H1 (cell line): ENCODE results near the gene TMEM54. TPM values are rescaled to one million over a fixed set of nuclear protein-coding genes. Genes with fewer than 3 reads are reported as not detected.

Source experiments
- CTCF ChIA-PET: fragments of 300-600 bp; sonication (Branson Sonifier 250); formaldehyde crosslinking; loops from one replicate; lab custom pipeline; 2021; ENCODE audit not compliant: partially characterized antibody; lab: Charles Lee
- POLR2A ChIA-PET: fragments of 300-600 bp; sonication (Branson Sonifier 250); formaldehyde crosslinking; loops from one replicate; lab custom pipeline; 2021; ENCODE audit warnings: inconsistent platforms; ENCODE audit not compliant: partially characterized antibody; lab: Charles Lee
- DNase-seq, 2 experiments: peaks; one replicate each; pipeline versions ENCODE4 v3.0.0 to v3.0.0-alpha.2; 2010 to 2022; ENCODE audit warnings: low spot score in 2 of 2, low read depth in 1 of 2, mixed read lengths in 1 of 2
- FAIRE-seq: peaks from 2 replicates; lab custom pipeline; 2011; peaks lifted over from hg19 to GRCh38; lab: Jason Lieb, UNC
- H2AFZ ChIP-seq: 2 replicates; pipeline ENCODE4 v1.8.1; 2012; ENCODE audit warnings: low read length, inconsistent platforms
- H2AK5ac ChIP-seq: 2 replicates; pipeline ENCODE4 v1.6.1; 2013; ENCODE audit warnings: low read depth, low read length
- H2BK120ac ChIP-seq: replicated peaks from 2 replicates; pipeline ENCODE3; 2013; ENCODE audit warnings: low read depth, low read length, inconsistent platforms
- H2BK12ac ChIP-seq: 2 replicates; pipeline ENCODE4 v1.6.1; 2013; ENCODE audit warnings: low read depth, low read length
- H2BK15ac ChIP-seq: 2 replicates; pipeline ENCODE4 v1.6.1; 2013; ENCODE audit warnings: low read length
- H2BK20ac ChIP-seq: 2 replicates; pipeline ENCODE4 v1.6.1; 2013; ENCODE audit warnings: low read length
- H2BK5ac ChIP-seq: 2 replicates; pipeline ENCODE4 v1.6.1; 2013; ENCODE audit warnings: low read depth, low read length
- H3K14ac ChIP-seq: 2 replicates; pipeline ENCODE4 v1.6.1; 2013; ENCODE audit warnings: inconsistent platforms; ENCODE audit not compliant: insufficient read length
- H3K18ac ChIP-seq: 2 replicates; pipeline ENCODE4 v1.6.1; 2013; ENCODE audit warnings: low read length; ENCODE audit errors: extremely low read depth
- H3K23ac ChIP-seq: 2 replicates; pipeline ENCODE4 v1.6.1; 2013; ENCODE audit warnings: inconsistent platforms; ENCODE audit not compliant: insufficient read length
- H3K23me2 ChIP-seq: 2 replicates; pipeline ENCODE4 v1.6.1; 2013; ENCODE audit warnings: low read depth, low read length
- H3K27ac ChIP-seq: 2 replicates; pipeline ENCODE4 v1.6.1; 2011; ENCODE audit warnings: low read depth, low read length, inconsistent platforms
- H3K27me3 ChIP-seq, 4 experiments: replicated peaks in 1 of 4; 1 replicate in 1 of 4; 2 replicates in 3 of 4; pipeline versions ENCODE4 v1.6.1 to v1.8.1; 2011 to 2013; ENCODE audit warnings: low read length in 3 of 4, mild to moderate bottlenecking in 3 of 4, inconsistent platforms in 2 of 4, mixed read lengths in 2 of 4, moderate library complexity in 1 of 4; ENCODE audit not compliant: control insufficient read depth in 3 of 4, insufficient read depth in 3 of 4; ENCODE audit errors: extremely low read depth in 1 of 4
- H3K36me3 ChIP-seq, 4 experiments: 2 replicates each; pipeline versions ENCODE4 v1.6.1 to v1.8.1; 2011 to 2013; ENCODE audit warnings: mild to moderate bottlenecking in 4 of 4, low read length in 3 of 4, moderate library complexity in 2 of 4, control low read depth in 1 of 4, inconsistent platforms in 1 of 4; ENCODE audit not compliant: insufficient read depth in 4 of 4, control insufficient read depth in 2 of 4
- H3K4ac ChIP-seq: replicated peaks from 2 replicates; pipeline ENCODE3; 2013; ENCODE audit warnings: low read length, low read depth, mixed read lengths, inconsistent platforms; ENCODE audit not compliant: insufficient read length
- H3K4me1 ChIP-seq, 4 experiments: replicated peaks in 1 of 4; 1 replicate in 1 of 4; 2 replicates in 3 of 4; pipeline versions ENCODE4 v1.6.1 to v1.8.1; 2011 to 2013; ENCODE audit warnings: low read length in 3 of 4, inconsistent platforms in 2 of 4, mixed read lengths in 1 of 4; ENCODE audit not compliant: insufficient read depth in 4 of 4, control insufficient read depth in 3 of 4
- H3K4me2 ChIP-seq, 2 experiments: 2 replicates each; pipeline versions ENCODE4 v1.6.1 to v1.8.1; 2011 to 2013; ENCODE audit warnings: low read depth in 2 of 2, low read length in 2 of 2, control low read depth in 1 of 2, inconsistent platforms in 1 of 2, mild to moderate bottlenecking in 1 of 2; ENCODE audit not compliant: insufficient read depth in 1 of 2
- H3K4me3 ChIP-seq, 4 experiments: fragments of 200-600, 300-600 bp in 1 of 4; sonication (generic), shearing (Covaris generic), sonication (Bioruptor Twin) in 1 of 4; 2 replicates each; pipeline versions ENCODE4 v1.5.1 to v1.8.1; 2011 to 2016; ENCODE audit warnings: low read length in 4 of 4, low read depth in 3 of 4, control low read depth in 2 of 4, inconsistent platforms in 2 of 4, mild to moderate bottlenecking in 2 of 4, mixed read lengths in 1 of 4, moderate library complexity in 1 of 4; ENCODE audit not compliant: insufficient read depth in 2 of 4; ENCODE audit errors: extremely low read depth in 1 of 4
- H3K56ac ChIP-seq: replicated peaks from 2 replicates; pipeline ENCODE3; 2013; ENCODE audit warnings: low read depth, mild to moderate bottlenecking, mixed read lengths, low read length, inconsistent platforms; ENCODE audit not compliant: insufficient read length
- H3K79me1 ChIP-seq: 2 replicates; pipeline ENCODE4 v1.6.1; 2013; ENCODE audit warnings: low read depth, low read length, control low read depth
- H3K79me2 ChIP-seq, 2 experiments: 2 replicates each; pipeline versions ENCODE4 v1.6.1 to v1.8.1; 2012 to 2013; ENCODE audit warnings: low read length in 2 of 2, mild to moderate bottlenecking in 2 of 2, inconsistent platforms in 1 of 2; ENCODE audit not compliant: insufficient read depth in 2 of 2, control insufficient read depth in 1 of 2
- H3K9ac ChIP-seq, 4 experiments: replicated peaks in 1 of 4; 1 replicate in 1 of 4; 2 replicates in 3 of 4; pipeline versions ENCODE4 v1.6.1 to v1.8.1; 2011 to 2013; ENCODE audit warnings: low read depth in 3 of 4, low read length in 3 of 4, control low read depth in 2 of 4, mild to moderate bottlenecking in 2 of 4, moderate library complexity in 2 of 4, inconsistent platforms in 1 of 4; ENCODE audit errors: extremely low read depth in 1 of 4
- H3K9me3 ChIP-seq, 2 experiments: 2 replicates each; pipeline versions ENCODE4 v1.6.1 to v1.8.1; 2012 to 2013; ENCODE audit warnings: mild to moderate bottlenecking in 2 of 2, moderate library complexity in 2 of 2, control low read depth in 1 of 2, inconsistent platforms in 1 of 2, low read depth in 1 of 2, low read length in 1 of 2, mixed read lengths in 1 of 2; ENCODE audit not compliant: insufficient read depth in 2 of 2
- H4K20me1 ChIP-seq, 2 experiments: replicated peaks in 1 of 2; 2 replicates each; pipeline versions ENCODE3 to v1.8.1; 2011 to 2013; ENCODE audit warnings: inconsistent platforms in 2 of 2, low read length in 2 of 2, mild to moderate bottlenecking in 1 of 2; ENCODE audit not compliant: insufficient read depth in 2 of 2, control insufficient read depth in 1 of 2
- H4K5ac ChIP-seq: 2 replicates; pipeline ENCODE4 v1.6.1; 2013; ENCODE audit warnings: low read length, low read depth, mixed read lengths, inconsistent platforms; ENCODE audit not compliant: insufficient read length
- H4K8ac ChIP-seq: 2 replicates; pipeline ENCODE4 v1.8.0; 2013; ENCODE audit warnings: mild to moderate bottlenecking, moderate library complexity, low read length, inconsistent platforms; ENCODE audit not compliant: insufficient read depth; ENCODE audit errors: extremely low read depth
- H4K91ac ChIP-seq: replicated peaks from 2 replicates; pipeline ENCODE3; 2013; ENCODE audit warnings: low read length, mixed read lengths, inconsistent platforms; ENCODE audit not compliant: insufficient read length
- EZH2 ChIP-seq: fragments of 200-600 bp; sonication (generic); IDR thresholded peaks from 2 replicates; pipeline ENCODE4 v1.7.1; 2012; ENCODE audit warnings: low read depth, mild to moderate bottlenecking, moderate library complexity, low read length, inconsistent platforms; ENCODE audit not compliant: severe bottlenecking
- HDAC2 ChIP-seq, 2 experiments: fragments of 300-600 bp in 1 of 2; sonication (generic) in 1 of 2; IDR thresholded peaks; 2 replicates each; pipeline ENCODE4 v1.6.1; 2011 to 2012; ENCODE audit warnings: low read depth in 2 of 2, low read length in 2 of 2, mild to moderate bottlenecking in 2 of 2, moderate library complexity in 2 of 2, borderline replicate concordance in 1 of 2, inconsistent platforms in 1 of 2
- KDM5A ChIP-seq: fragments of 200-600 bp; IDR thresholded peaks from 2 replicates; pipeline ENCODE4 v1.7.1; 2012; ENCODE audit warnings: mild to moderate bottlenecking, low read length, inconsistent platforms, mixed read lengths
- MAFK ChIP-seq: IDR thresholded peaks from 2 replicates; pipeline ENCODE4 v1.6.1; 2012; ENCODE audit warnings: low read depth, mild to moderate bottlenecking, improper control_type of control experiment, low read length
- NANOG ChIP-seq: IDR thresholded peaks from 2 replicates; pipeline ENCODE4 v1.6.1; 2011; ENCODE audit warnings: low read length, low read depth, mild to moderate bottlenecking, inconsistent platforms; ENCODE audit not compliant: insufficient read depth, poor library complexity, severe bottlenecking
- RXRA ChIP-seq: IDR thresholded peaks from 2 replicates; pipeline ENCODE4 v1.6.1; 2011; ENCODE audit warnings: low read depth, mild to moderate bottlenecking, low read length, moderate library complexity; ENCODE audit not compliant: insufficient read depth
- TCF12 ChIP-seq: IDR thresholded peaks from 2 replicates; pipeline ENCODE4 v1.6.1; 2011; ENCODE audit warnings: low read depth, mild to moderate bottlenecking, low read length
- WGBS, 2 experiments: shearing (Covaris generic) in 1 of 2; methylation state at CpG; one replicate each; pipeline versions ENCODE4 v1.1.6 to v1.1.7; 2013 to 2015; ENCODE audit warnings: low lambda C conversion rate in 2 of 2, mixed read lengths in 2 of 2, inconsistent platforms in 1 of 2, low coverage in 1 of 2, missing lambda C conversion rate in 1 of 2; ENCODE audit not compliant: insufficient replicate concordance in 2 of 2, insufficient coverage in 1 of 2, insufficient read length in 1 of 2; ENCODE audit errors: extremely low coverage in 1 of 2, missing lambda C conversion rate in 1 of 2; 5-methylcytosine and 5-hydroxymethylcytosine counted together
- polyA plus RNA-seq, 7 experiments: library from polyadenylated mRNA; depleted of rRNA in 3 of 7; stranded (reverse) in 5 of 7; unstranded in 2 of 7; fragments of >200 nt in 5 of 7; fragments of 200-250 nt in 2 of 7; gene quantifications; 1 replicate in 5 of 7; 2 replicates in 1 of 7; 4 replicates in 1 of 7; pipeline versions ENCODE4 v1.2.1 to v1.2.3, GENCODE V29; 2011 to 2013; ENCODE audit warnings: missing spikeins in 2 of 7, mixed read lengths in 2 of 7
- total RNA-seq: library from RNA; stranded (reverse); fragmentation: NEBNext Ultra II Directional; extraction: Animal tissue kit (Norgen Biotek cat#: 25700); gene quantifications from 2 replicates; pipeline ENCODE4 v1.2.1, GENCODE V29; 2021
- TF ChIP-seq, protein P1 (sequence below): IDR thresholded peaks from 2 replicates; pipeline ENCODE4 v1.6.1; 2011; ENCODE audit warnings: low read depth, mild to moderate bottlenecking, low read length; ENCODE audit not compliant: insufficient read depth
- TF ChIP-seq, protein P2 (sequence below), 3 experiments: IDR thresholded peaks; 1 replicate in 2 of 3; 2 replicates in 1 of 3; pipeline versions ENCODE4 v1.5.1 to v1.6.1; 2011; ENCODE audit warnings: low read length in 3 of 3, mild to moderate bottlenecking in 3 of 3, inconsistent platforms in 2 of 3, low read depth in 1 of 3, moderate library complexity in 1 of 3; ENCODE audit not compliant: insufficient read depth in 1 of 3; ENCODE audit errors: control extremely low read depth in 1 of 3

Gene TMEM54
- total and polyA plus RNA-seq, 2 of the 8 experiments (the other 6 are each of a cell fraction or from before 2014, with no cell fraction given) = 9.5 to 58.7 TPM

DNA sequence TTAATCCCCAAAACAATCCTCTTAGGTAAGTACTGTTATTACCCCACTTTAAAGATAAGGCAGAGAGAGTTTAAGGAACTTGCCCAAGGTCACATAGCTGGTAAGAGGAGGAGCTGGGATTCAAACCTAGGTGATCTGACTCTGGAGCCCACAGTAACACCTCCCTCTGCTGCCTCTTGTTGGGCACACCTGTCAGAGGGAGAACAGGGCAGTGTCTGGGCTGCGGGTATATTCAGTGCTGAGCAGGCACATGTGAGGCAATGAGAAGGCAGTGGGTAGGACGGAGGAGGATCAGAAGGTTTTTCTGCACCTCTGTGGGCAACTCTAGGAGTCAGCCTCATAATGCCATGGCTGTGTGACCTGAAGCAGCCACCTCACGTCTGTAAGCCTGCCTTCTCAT lies 13.1 kb downstream of the TMEM54 start:
- Histone ChIP-seq H3K4me2 (no peak overlapping the region), H3K23ac (no peak overlapping the region), H2BK15ac (no peak overlapping the region), H4K8ac (no peak overlapping the region), H3K23me2 (peaks cover 5% of the 10 kb centered on the region; the same call in 1 of the 2 replicates), H3K18ac (no peak overlapping the region), H3K4me3 (no peak overlapping the region), H3K9ac (no peak overlapping the region; a peak in 1 of 7 replicates), H2BK120ac (no peak overlapping the region), H3K4me1 (peaks cover 0 to 9% (median 4%) of the 10 kb centered on the region in 4 experiments; a peak in 5 of 7 replicates), H4K91ac (no peak overlapping the region), H3K36me3 (no peaks in the 10 kb centered on the region), H2AK5ac (no peak overlapping the region), H2BK20ac (no peak overlapping the region), H4K20me1 (peaks cover 0 to 18% of the 10 kb centered on the region in 2 experiments), H3K56ac (no peak overlapping the region), H3K27ac (no peak overlapping the region), H3K79me2 (no peaks in the 10 kb centered on the region), H2BK12ac (no peak overlapping the region), H2BK5ac (no peak overlapping the region), H3K9me3 (peaks cover 0 to 6% of the 10 kb centered on the region in 2 experiments; a peak in 1 of 4 replicates), H2AFZ (no peak overlapping the region), H3K4ac (no peak overlapping the region), H3K27me3 (peaks cover 5 to 56% (median 32%) of the 10 kb centered on the region in 4 experiments), H3K79me1 (no peaks in the 10 kb centered on the region), H4K5ac (no peak overlapping the region), H3K14ac (no peak overlapping the region)
- no peak for DNase-seq
- no peak for FAIRE-seq
- WGBS, 2 experiments = 74% methylated on average over 3 of the region's 3 CpGs; no CpG with 5 or more reads in 1 of the 2 experiments
- ChIA-PET POLR2A (no interaction called here), CTCF (interaction anchor here (1.5 to 19.0 kb wide), 3 partner anchors 4 to 27 kb away, joined by 4 to 382 read pairs (median 382); partner anchors contain the start of genes FNDC5 and HPCA)
- TF ChIP-seq NANOG (no peak), TCF12 (no peak), KDM5A (no peak), RXRA (no peak), MAFK (no peak), HDAC2 (IDR thresholded peaks at IDR 0.05; ENCODE audit: borderline replicate concordance in 1 of 2, low read depth in 2 of 2, low read length in 2 of 2) (no peak), EZH2 (no peak)
- TF ChIP-seq, protein P1, sequence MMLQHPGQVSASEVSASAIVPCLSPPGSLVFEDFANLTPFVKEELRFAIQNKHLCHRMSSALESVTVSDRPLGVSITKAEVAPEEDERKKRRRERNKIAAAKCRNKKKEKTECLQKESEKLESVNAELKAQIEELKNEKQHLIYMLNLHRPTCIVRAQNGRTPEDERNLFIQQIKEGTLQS = no peak
- TF ChIP-seq, protein P2, sequence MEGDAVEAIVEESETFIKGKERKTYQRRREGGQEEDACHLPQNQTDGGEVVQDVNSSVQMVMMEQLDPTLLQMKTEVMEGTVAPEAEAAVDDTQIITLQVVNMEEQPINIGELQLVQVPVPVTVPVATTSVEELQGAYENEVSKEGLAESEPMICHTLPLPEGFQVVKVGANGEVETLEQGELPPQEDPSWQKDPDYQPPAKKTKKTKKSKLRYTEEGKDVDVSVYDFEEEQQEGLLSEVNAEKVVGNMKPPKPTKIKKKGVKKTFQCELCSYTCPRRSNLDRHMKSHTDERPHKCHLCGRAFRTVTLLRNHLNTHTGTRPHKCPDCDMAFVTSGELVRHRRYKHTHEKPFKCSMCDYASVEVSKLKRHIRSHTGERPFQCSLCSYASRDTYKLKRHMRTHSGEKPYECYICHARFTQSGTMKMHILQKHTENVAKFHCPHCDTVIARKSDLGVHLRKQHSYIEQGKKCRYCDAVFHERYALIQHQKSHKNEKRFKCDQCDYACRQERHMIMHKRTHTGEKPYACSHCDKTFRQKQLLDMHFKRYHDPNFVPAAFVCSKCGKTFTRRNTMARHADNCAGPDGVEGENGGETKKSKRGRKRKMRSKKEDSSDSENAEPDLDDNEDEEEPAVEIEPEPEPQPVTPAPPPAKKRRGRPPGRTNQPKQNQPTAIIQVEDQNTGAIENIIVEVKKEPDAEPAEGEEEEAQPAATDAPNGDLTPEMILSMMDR (IDR thresholded peaks at IDR 0.05; ENCODE audit: control extremely low read depth in 1 of 3, insufficient read depth in 1 of 3, low read depth in 1 of 3, low read length in 3 of 3) = no peak
